ENCODE results near the gene TBXAS1. TPM values are rescaled to one million over a fixed set of nuclear protein-coding genes. Genes with fewer than 3 reads are reported as not detected.

The TBXAS1 gene
- total RNA-seq, 1 experiment from 2014 or later: 2.3 TPM

- TF ChIP-seq AR (CRISPR knock-in tag; IDR thresholded peaks at IDR 0.05): no peak
- TF ChIP-seq ZNF532 (CRISPR knock-in tag; IDR thresholded peaks at IDR 0.05; ENCODE audit: borderline replicate concordance): no peak
These were observed 112.8 kb downstream of the TBXAS1 start (continued) for GRCh38 chr7:139941866-139942265.

- ChIA-PET POLR2A (no interaction called here), CTCF (no interaction called here)
- H3K27ac Mint-ChIP-seq: no peak overlapping the region
- peaks cover 16% of the 10 kb centered on the region for H3K36me3 Mint-ChIP-seq
- peaks cover 17% of the 10 kb centered on the region for H3K4me1 Mint-ChIP-seq
- no peaks in the 10 kb centered on the region; the same call in none of the 2 replicates for H3K27me3 Mint-ChIP-seq (ENCODE audit: low read depth)
- ATAC-seq (no peak), DNase-seq (ENCODE audit: low spot score) (no peak)
- H3K4me3 Mint-ChIP-seq: no peak overlapping the region
- peaks cover 23% of the 10 kb centered on the region for H3K9me3 Mint-ChIP-seq
- no peak for TF ChIP-seq FOXJ3 (CRISPR knock-in tag; IDR thresholded peaks at IDR 0.05; ENCODE audit: borderline replicate concordance)
- no peak for TF ChIP-seq ZBTB21 (CRISPR knock-in tag; IDR thresholded peaks at IDR 0.05; ENCODE audit: borderline replicate concordance)
- no peak for TF ChIP-seq NFYB (CRISPR knock-in tag; conservative IDR thresholded peaks at IDR 0.05; ENCODE audit: low read depth)
- no peak for TF ChIP-seq ZNF232 (CRISPR knock-in tag; IDR thresholded peaks at IDR 0.05)
- TF ChIP-seq ESRRA (CRISPR knock-in tag; IDR thresholded peaks at IDR 0.05; ENCODE audit: borderline replicate concordance): no peak
- TF ChIP-seq, protein P1, sequence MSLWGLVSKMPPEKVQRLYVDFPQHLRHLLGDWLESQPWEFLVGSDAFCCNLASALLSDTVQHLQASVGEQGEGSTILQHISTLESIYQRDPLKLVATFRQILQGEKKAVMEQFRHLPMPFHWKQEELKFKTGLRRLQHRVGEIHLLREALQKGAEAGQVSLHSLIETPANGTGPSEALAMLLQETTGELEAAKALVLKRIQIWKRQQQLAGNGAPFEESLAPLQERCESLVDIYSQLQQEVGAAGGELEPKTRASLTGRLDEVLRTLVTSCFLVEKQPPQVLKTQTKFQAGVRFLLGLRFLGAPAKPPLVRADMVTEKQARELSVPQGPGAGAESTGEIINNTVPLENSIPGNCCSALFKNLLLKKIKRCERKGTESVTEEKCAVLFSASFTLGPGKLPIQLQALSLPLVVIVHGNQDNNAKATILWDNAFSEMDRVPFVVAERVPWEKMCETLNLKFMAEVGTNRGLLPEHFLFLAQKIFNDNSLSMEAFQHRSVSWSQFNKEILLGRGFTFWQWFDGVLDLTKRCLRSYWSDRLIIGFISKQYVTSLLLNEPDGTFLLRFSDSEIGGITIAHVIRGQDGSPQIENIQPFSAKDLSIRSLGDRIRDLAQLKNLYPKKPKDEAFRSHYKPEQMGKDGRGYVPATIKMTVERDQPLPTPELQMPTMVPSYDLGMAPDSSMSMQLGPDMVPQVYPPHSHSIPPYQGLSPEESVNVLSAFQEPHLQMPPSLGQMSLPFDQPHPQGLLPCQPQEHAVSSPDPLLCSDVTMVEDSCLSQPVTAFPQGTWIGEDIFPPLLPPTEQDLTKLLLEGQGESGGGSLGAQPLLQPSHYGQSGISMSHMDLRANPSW (CRISPR knock-in tag; conservative IDR thresholded peaks at IDR 0.05; ENCODE audit: low read depth): no peak
- TF ChIP-seq ZNF512 (CRISPR knock-in tag; IDR thresholded peaks at IDR 0.05; ENCODE audit: borderline replicate concordance): no peak
- TF ChIP-seq TP53 (CRISPR knock-in tag; IDR thresholded peaks at IDR 0.05): no peak
- no peak for TF ChIP-seq SMAD3 (CRISPR knock-in tag; IDR thresholded peaks at IDR 0.05; ENCODE audit: borderline replicate concordance)
- TF ChIP-seq, protein P2, sequence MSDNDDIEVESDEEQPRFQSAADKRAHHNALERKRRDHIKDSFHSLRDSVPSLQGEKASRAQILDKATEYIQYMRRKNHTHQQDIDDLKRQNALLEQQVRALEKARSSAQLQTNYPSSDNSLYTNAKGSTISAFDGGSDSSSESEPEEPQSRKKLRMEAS (CRISPR knock-in tag; IDR thresholded peaks at IDR 0.05): no peak
- TF ChIP-seq SOX15 (CRISPR knock-in tag; IDR thresholded peaks at IDR 0.05): no peak
- TF ChIP-seq ZNF396 (CRISPR knock-in tag; IDR thresholded peaks at IDR 0.05; ENCODE audit: borderline replicate concordance): no peak
- TF ChIP-seq NFATC4 (CRISPR knock-in tag; IDR thresholded peaks at IDR 0.05): no peak
- no peak for TF ChIP-seq ATF2 (CRISPR knock-in tag; IDR thresholded peaks at IDR 0.05; ENCODE audit: borderline replicate concordance, low read depth)
- no peak for TF ChIP-seq SP1 (CRISPR knock-in tag; conservative IDR thresholded peaks at IDR 0.05)
- no peak for TF ChIP-seq PREB (CRISPR knock-in tag; IDR thresholded peaks at IDR 0.05; ENCODE audit: borderline replicate concordance)
- no peak for TF ChIP-seq ATF1 (CRISPR knock-in tag; IDR thresholded peaks at IDR 0.05)
- no peak for TF ChIP-seq USF2 (CRISPR knock-in tag; IDR thresholded peaks at IDR 0.05)
- TF ChIP-seq CREM (CRISPR knock-in tag; IDR thresholded peaks at IDR 0.05): no peak
These were observed 113.6 kb downstream of the TBXAS1 start for GRCh38 chr7:139942636-139943035.

Data from WTC11 (cell line).